HCT116 (cell line): ENCODE results near the gene SULT2B1. TPM values are rescaled to one million over a fixed set of nuclear protein-coding genes. Genes with fewer than 3 reads are reported as not detected.

Experiments used
- ATAC-seq: fragments of 200-7000 bp; cut with Tn5 transposase; 2 replicates; pipeline ENCODE4 v1.9.1; 2020; ENCODE audit warnings: mild to moderate bottlenecking, moderate library complexity
- BruUV-seq: library from RNA; stranded (reverse); fragments of 400-500 nt; replicated peaks from 2 replicates; lab custom pipeline; 2021; lab: Mats Ljungman, UMichigan
- CTCF ChIA-PET: fragments of 300-600 bp; sonication (Branson Sonifier 250); formaldehyde crosslinking; loops from one replicate; lab custom pipeline; 2021; ENCODE audit warnings: antibody characterized with exemption; lab: Charles Lee
- POLR2A ChIA-PET: fragments of 300-600, 350-600 bp; sonication (Branson Sonifier 250); formaldehyde crosslinking; loops from one replicate; lab custom pipeline; 2021; ENCODE audit warnings: antibody characterized with exemption; lab: Charles Lee
- RAD21 ChIA-PET, 2 experiments: fragments of 300-600 bp; sonication (Branson Sonifier 250); formaldehyde crosslinking; loops; one replicate each; lab custom pipeline; 2023; ENCODE audit warnings: low total read pairs in 2 of 2; ENCODE audit not compliant: uncharacterized antibody in 2 of 2, unreplicated experiment in 2 of 2, low non-redundant PET in 1 of 2; lab: Charles Lee
- DNase-seq: peaks from one replicate; pipeline ENCODE4 v3.0.0-alpha.2; 2010; ENCODE audit warnings: low read depth, low spot score
- H2AFZ ChIP-seq: fragments of 200-600 bp; shearing (Covaris generic), sonication (generic); 2 replicates; pipeline ENCODE4 v1.6.1; 2017; ENCODE audit warnings: low read depth, mixed run types, mixed read lengths, antibody characterized with exemption, low read length; ENCODE audit not compliant: poor library complexity, severe bottlenecking
- H3K27ac ChIP-seq: 2 replicates; pipeline ENCODE4 v1.5.1; 2012; ENCODE audit warnings: low read depth, low read length
- H3K27me3 ChIP-seq: fragments of 200-600 bp; sonication (generic); 2 replicates; pipeline ENCODE4 v1.6.1; 2016; ENCODE audit warnings: mixed run types, low read length, mixed read lengths; ENCODE audit not compliant: insufficient read depth
- H3K36me3 ChIP-seq, 2 experiments: fragments of 200-500 bp in 1 of 2; fragments of 200-600 bp in 1 of 2; sonication (Bioruptor generic) in 1 of 2; sonication (generic) in 1 of 2; 2 replicates each; pipeline versions ENCODE4 v1.5.1 to v1.6.1; 2014 to 2016; ENCODE audit warnings: low read length in 2 of 2, inconsistent platforms in 1 of 2, mixed read lengths in 1 of 2, mixed run types in 1 of 2; ENCODE audit not compliant: insufficient read depth in 2 of 2, control insufficient read depth in 1 of 2
- H3K4me1 ChIP-seq, 2 experiments: fragments of 200-600 bp in 1 of 2; sonication (generic) in 1 of 2; 2 replicates each; pipeline versions ENCODE4 v1.5.1 to v1.6.1; 2012 to 2017; ENCODE audit warnings: low read length in 2 of 2, inconsistent platforms in 1 of 2, mild to moderate bottlenecking in 1 of 2, mixed read lengths in 1 of 2, mixed run types in 1 of 2, moderate library complexity in 1 of 2; ENCODE audit not compliant: insufficient read depth in 2 of 2, control insufficient read depth in 1 of 2
- H3K4me2 ChIP-seq: fragments of 200-600 bp; sonication (generic); 2 replicates; pipeline ENCODE4 v1.6.1; 2017; ENCODE audit warnings: mixed run types, low read length, mixed read lengths
- H3K4me3 ChIP-seq, 2 experiments: fragments of 200-600 bp in 1 of 2; sonication (generic) in 1 of 2; replicated peaks in 1 of 2; 2 replicates each; pipeline ENCODE4 v1.5.1; 2011 to 2016; ENCODE audit warnings: low read length in 2 of 2, control low read depth in 1 of 2, low read depth in 1 of 2, mild to moderate bottlenecking in 1 of 2, mixed read lengths in 1 of 2, mixed run types in 1 of 2
- H3K79me2 ChIP-seq: fragments of 200-600 bp; sonication (generic); 2 replicates; pipeline ENCODE4 v1.6.1; 2017; ENCODE audit warnings: mild to moderate bottlenecking, mixed run types, low read length, moderate library complexity, mixed read lengths; ENCODE audit not compliant: insufficient read depth
- H3K9ac ChIP-seq: fragments of 200-600 bp; sonication (generic); 2 replicates; pipeline ENCODE4 v1.6.1; 2016; ENCODE audit warnings: low read length, mixed read lengths
- H3K9me2 ChIP-seq: fragments of 200-600 bp; sonication (generic), shearing (Covaris generic); 2 replicates; pipeline ENCODE4 v1.6.1; 2017; ENCODE audit warnings: mixed run types, mild to moderate bottlenecking, moderate library complexity; ENCODE audit not compliant: insufficient read depth
- H3K9me3 ChIP-seq, 2 experiments: fragments of 200-500 bp in 1 of 2; fragments of 200-600 bp in 1 of 2; sonication (Bioruptor generic) in 1 of 2; sonication (generic) in 1 of 2; 2 replicates each; pipeline ENCODE4 v1.6.1; 2014 to 2017; ENCODE audit warnings: low read length in 2 of 2, mixed read lengths in 2 of 2, inconsistent platforms in 1 of 2, low read depth in 1 of 2, mild to moderate bottlenecking in 1 of 2, mixed run types in 1 of 2, moderate library complexity in 1 of 2; ENCODE audit not compliant: control insufficient read depth in 1 of 2, insufficient read depth in 1 of 2
- H4K20me1 ChIP-seq: fragments of 200-600 bp; sonication (generic), shearing (Covaris generic); 2 replicates; pipeline ENCODE4 v1.6.1; 2017; ENCODE audit warnings: mixed run types, mild to moderate bottlenecking, moderate library complexity; ENCODE audit not compliant: insufficient read depth
- CBX3 ChIP-seq: IDR thresholded peaks from 2 replicates; pipeline ENCODE4 v1.6.1; 2012; ENCODE audit warnings: low read depth
- CEBPB ChIP-seq: IDR thresholded peaks from 2 replicates; pipeline ENCODE4 v1.6.1; 2012; ENCODE audit warnings: low read depth
- ELF1 ChIP-seq: IDR thresholded peaks from 2 replicates; pipeline ENCODE4 v1.6.1; 2012; ENCODE audit warnings: low read depth, borderline replicate concordance
- FOSL1 ChIP-seq: IDR thresholded peaks from 2 replicates; pipeline ENCODE4 v1.6.1; 2012; ENCODE audit warnings: low read depth
- JUND ChIP-seq: IDR thresholded peaks from 2 replicates; pipeline ENCODE4 v1.6.1; 2012
- POLR2A ChIP-seq: IDR thresholded peaks from 2 replicates; pipeline ENCODE4 v1.7.0; 2011; ENCODE audit warnings: borderline replicate concordance; ENCODE audit not compliant: insufficient read depth, insufficient read length; ENCODE audit errors: extremely low read depth
- POLR2AphosphoS5 ChIP-seq: IDR thresholded peaks from 2 replicates; pipeline ENCODE4 v1.6.1; 2011; ENCODE audit warnings: mild to moderate bottlenecking, low read depth, low read length, moderate library complexity
- RAD21 ChIP-seq: IDR thresholded peaks from 2 replicates; pipeline ENCODE4 v1.6.1; 2012; ENCODE audit warnings: low read depth, mild to moderate bottlenecking
- SP1 ChIP-seq: IDR thresholded peaks from 2 replicates; pipeline ENCODE4 v1.6.1; 2012; ENCODE audit warnings: low read depth
- TCF7L2 ChIP-seq: IDR thresholded peaks from 2 replicates; pipeline ENCODE4 v1.7.0; 2011; ENCODE audit warnings: borderline replicate concordance, inconsistent platforms; ENCODE audit not compliant: insufficient read depth, insufficient read length; ENCODE audit errors: extremely low read depth
- YY1 ChIP-seq: IDR thresholded peaks from 2 replicates; pipeline ENCODE4 v1.6.1; 2011; ENCODE audit warnings: low read length, low read depth, moderate library complexity, mild to moderate bottlenecking; ENCODE audit not compliant: insufficient replicate concordance; ENCODE audit errors: extremely low read depth
- ZFX ChIP-seq: fragments of 450-650 bp; IDR thresholded peaks from 2 replicates; pipeline ENCODE4 v1.6.1; 2017
- ZNF274 ChIP-seq: fragments of 200-500 bp; sonication (Bioruptor generic); IDR thresholded peaks from 2 replicates; pipeline ENCODE4 v1.6.1; 2014; ENCODE audit warnings: mild to moderate bottlenecking, low read depth, low read length, inconsistent platforms
- intact Hi-C: fragments of 100-400 bp; cut with micrococcal nuclease; formaldehyde crosslinking; loops from 2 replicates; pipeline ENCODE4 v1.10.0; 2022
- total RNA-seq: library from RNA; stranded (reverse); gene quantifications from one replicate; pipeline ENCODE4 v1.2.1, GENCODE V29; 2021; ENCODE audit not compliant: unreplicated experiment
- TF ChIP-seq, protein P1 (sequence below): IDR thresholded peaks from 2 replicates; pipeline ENCODE4 v1.6.1; 2012
- TF ChIP-seq, protein P2 (sequence below): IDR thresholded peaks from 2 replicates; pipeline ENCODE4 v1.6.1; 2011; ENCODE audit warnings: mild to moderate bottlenecking, low read length, moderate library complexity; ENCODE audit not compliant: insufficient replicate concordance; ENCODE audit errors: extremely low read depth

Gene SULT2B1
- total RNA-seq, 1 experiment from 2014 or later = 4.8 TPM

DNA sequence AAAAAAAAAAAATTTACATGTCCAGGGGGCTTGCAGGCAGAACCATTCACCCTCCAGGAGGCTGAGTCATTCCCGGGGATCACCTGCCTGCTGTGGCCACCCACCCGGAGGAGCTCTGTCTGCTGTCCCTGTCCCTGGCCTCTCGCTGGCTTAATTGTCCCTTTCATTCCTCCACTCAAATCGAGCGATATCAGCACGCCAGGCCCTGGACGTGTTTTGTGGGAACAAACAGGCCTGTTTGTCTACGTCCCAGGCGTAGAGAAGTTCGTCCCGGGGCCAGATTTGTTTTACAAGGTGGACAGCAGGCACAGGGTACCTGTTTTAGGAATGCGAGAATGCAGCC is 21.2 kb downstream of the SULT2B1 start:
- BruUV-seq = no TSS peak
- DNase-seq (no peak), ATAC-seq (no peak)
- RAD21 ChIA-PET = no interaction called here
- Histone ChIP-seq H3K27me3 (no peaks in the 10 kb centered on the region), H2AFZ (no peak overlapping the region), H3K36me3 (no peaks in the 10 kb centered on the region), H3K4me2 (no peak overlapping the region), H3K4me1 (peaks cover 29 to 62% of the 10 kb centered on the region in 2 experiments), H3K27ac (no peak overlapping the region; the same call in 1 of the 2 replicates), H3K9me3 (no peaks in the 10 kb centered on the region), H4K20me1 (no peaks in the 10 kb centered on the region), H3K9ac (no peak overlapping the region), H3K9me2 (no peaks in the 10 kb centered on the region), H3K79me2 (no peaks in the 10 kb centered on the region)
- intact Hi-C loops = no loop called here
- POLR2A ChIA-PET = no interaction called here
- CTCF ChIA-PET = interaction anchor here (3.0 kb wide), 1 partner anchor 11 kb away, joined by 22 read pairs; no protein-coding TSS in a partner anchor
- TF ChIP-seq FOSL1 (no peak), ELF1 (no peak), JUND (no peak), POLR2AphosphoS5 (no peak), YY1 (no peak), ZNF274 (no peak), CBX3 (no peak), RAD21 (no peak), SP1 (no peak), TCF7L2 (no peak), POLR2A (no peak), ZFX (no peak), CEBPB (no peak)
- TF ChIP-seq, protein P1, sequence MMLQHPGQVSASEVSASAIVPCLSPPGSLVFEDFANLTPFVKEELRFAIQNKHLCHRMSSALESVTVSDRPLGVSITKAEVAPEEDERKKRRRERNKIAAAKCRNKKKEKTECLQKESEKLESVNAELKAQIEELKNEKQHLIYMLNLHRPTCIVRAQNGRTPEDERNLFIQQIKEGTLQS = no peak
- TF ChIP-seq, protein P2, sequence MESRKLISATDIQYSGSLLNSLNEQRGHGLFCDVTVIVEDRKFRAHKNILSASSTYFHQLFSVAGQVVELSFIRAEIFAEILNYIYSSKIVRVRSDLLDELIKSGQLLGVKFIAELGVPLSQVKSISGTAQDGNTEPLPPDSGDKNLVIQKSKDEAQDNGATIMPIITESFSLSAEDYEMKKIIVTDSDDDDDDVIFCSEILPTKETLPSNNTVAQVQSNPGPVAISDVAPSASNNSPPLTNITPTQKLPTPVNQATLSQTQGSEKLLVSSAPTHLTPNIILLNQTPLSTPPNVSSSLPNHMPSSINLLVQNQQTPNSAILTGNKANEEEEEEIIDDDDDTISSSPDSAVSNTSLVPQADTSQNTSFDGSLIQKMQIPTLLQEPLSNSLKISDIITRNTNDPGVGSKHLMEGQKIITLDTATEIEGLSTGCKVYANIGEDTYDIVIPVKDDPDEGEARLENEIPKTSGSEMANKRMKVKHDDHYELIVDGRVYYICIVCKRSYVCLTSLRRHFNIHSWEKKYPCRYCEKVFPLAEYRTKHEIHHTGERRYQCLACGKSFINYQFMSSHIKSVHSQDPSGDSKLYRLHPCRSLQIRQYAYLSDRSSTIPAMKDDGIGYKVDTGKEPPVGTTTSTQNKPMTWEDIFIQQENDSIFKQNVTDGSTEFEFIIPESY = no peak
- TF ChIP-seq, all 23 proteins: peak for 0
- H3K4me3 ChIP-seq = no peak overlapping the region
